OCI-LY3 (cell line): ENCODE data around the gene AGAP1.

Source experiments
- H2AFZ ChIP-seq: fragments of 200-600, 300-600 bp; shearing (Covaris generic); 2 replicates; pipeline ENCODE4 v1.6.0; 2014; ENCODE audit warnings: antibody characterized with exemption, low read depth, low read length
- H3K27ac ChIP-seq: fragments of 200-600, 300-600 bp; sonication (generic); 2 replicates; pipeline ENCODE4 v1.5.1; 2014; ENCODE audit warnings: mild to moderate bottlenecking, low read length, moderate library complexity, mixed read lengths
- H3K27me3 ChIP-seq: fragments of 200-600, 300-600 bp; sonication (generic); 2 replicates; pipeline ENCODE4 v1.6.1; 2014; ENCODE audit warnings: low read depth, low read length, mixed read lengths
- H3K36me3 ChIP-seq: fragments of 200-600, 300-600 bp; sonication (generic); replicated peaks from 2 replicates; pipeline ENCODE3; 2014; ENCODE audit warnings: low read depth, low read length, mixed read lengths
- H3K4me1 ChIP-seq: fragments of 300-600, 200-600 bp; sonication (generic); 2 replicates; pipeline ENCODE4 v1.6.1; 2014; ENCODE audit warnings: low read length, mixed read lengths
- H3K4me2 ChIP-seq: fragments of 200-600, 300-600 bp; sonication (generic); 2 replicates; pipeline ENCODE4 v1.6.1; 2014; ENCODE audit warnings: low read length, mixed read lengths
- H3K4me3 ChIP-seq: fragments of 300-600, 200-600 bp; sonication (generic); 2 replicates; pipeline ENCODE4 v1.5.1; 2014; ENCODE audit warnings: antibody characterized with exemption, mild to moderate bottlenecking, low read length, moderate library complexity
- H3K79me2 ChIP-seq: fragments of 300-600, 200-600 bp; shearing (Covaris generic); 2 replicates; pipeline ENCODE4 v1.6.1; 2014; ENCODE audit warnings: mild to moderate bottlenecking, low read length, mixed read lengths
- H3K9ac ChIP-seq: fragments of 300-600, 200-600 bp; shearing (Covaris generic); 2 replicates; pipeline ENCODE4 v1.6.0; 2014; ENCODE audit warnings: mild to moderate bottlenecking, low read length, moderate library complexity
- H3K9me3 ChIP-seq: fragments of 200-600, 300-600 bp; shearing (Covaris generic); 2 replicates; pipeline ENCODE4 v1.6.1; 2014; ENCODE audit warnings: low read length, mixed read lengths; ENCODE audit not compliant: insufficient read depth
- H4K20me1 ChIP-seq: fragments of 200-600, 300-600 bp; sonication (generic); 2 replicates; pipeline ENCODE4 v1.6.1; 2016; ENCODE audit warnings: low read length, mixed read lengths; ENCODE audit not compliant: insufficient read depth
- CTCF ChIP-seq: fragments of 200-600, 300-600 bp; sonication (generic); IDR thresholded peaks from 2 replicates; pipeline ENCODE4 v1.5.1; 2014; ENCODE audit warnings: antibody characterized with exemption, low read length, low read depth
- EZH2phosphoT487 ChIP-seq: fragments of 200-600 bp; shearing (Covaris generic); IDR thresholded peaks from 2 replicates; pipeline ENCODE4 v1.6.1; 2018; ENCODE audit warnings: antibody characterized with exemption, mixed run types, low read depth

The AGAP1 gene

GRCh38 chr2:235705296-235705695, 211.5 kb downstream of the AGAP1 start:
- Histone ChIP-seq H3K4me2 (no peak overlapping the region), H3K9ac (no peak overlapping the region), H2AFZ (no peak overlapping the region), H3K27me3 (no peaks in the 10 kb centered on the region), H4K20me1 (no peaks in the 10 kb centered on the region), H3K4me3 (no peak overlapping the region), H3K79me2 (no peaks in the 10 kb centered on the region), H3K4me1 (no peaks in the 10 kb centered on the region), H3K36me3 (no peaks in the 10 kb centered on the region), H3K9me3 (no peaks in the 10 kb centered on the region), H3K27ac (no peak overlapping the region)
- TF ChIP-seq CTCF: no peak
- TF ChIP-seq EZH2phosphoT487: no peak

GRCh38 chr2:235706506-235706905, 212.7 kb downstream of the AGAP1 start:
- Histone ChIP-seq H3K9me3 (no peaks in the 10 kb centered on the region), H3K9ac (no peak overlapping the region), H3K36me3 (no peaks in the 10 kb centered on the region), H3K4me2 (no peak overlapping the region), H3K4me3 (no peak overlapping the region), H3K27ac (no peak overlapping the region), H3K4me1 (no peaks in the 10 kb centered on the region), H4K20me1 (no peaks in the 10 kb centered on the region), H3K27me3 (no peaks in the 10 kb centered on the region), H3K79me2 (no peaks in the 10 kb centered on the region), H2AFZ (no peak overlapping the region)
- TF ChIP-seq CTCF (no peak), EZH2phosphoT487 (no peak)

GRCh38 chr2:235707411-235708096, 213.7 kb downstream of the AGAP1 start:
- no peak overlapping the region for H2AFZ ChIP-seq
- H3K36me3 ChIP-seq: no peaks in the 10 kb centered on the region
- H3K79me2 ChIP-seq: no peaks in the 10 kb centered on the region
- H3K4me1 ChIP-seq: no peaks in the 10 kb centered on the region
- H4K20me1 ChIP-seq: no peaks in the 10 kb centered on the region
- H3K4me3 ChIP-seq: no peak overlapping the region
- TF ChIP-seq EZH2phosphoT487 (no peak), CTCF (no peak)
- H3K27ac ChIP-seq: no peak overlapping the region
- H3K4me2 ChIP-seq: no peak overlapping the region
- H3K9ac ChIP-seq: no peak overlapping the region
- H3K27me3 ChIP-seq: no peaks in the 10 kb centered on the region
- no peaks in the 10 kb centered on the region for H3K9me3 ChIP-seq

GRCh38 chr2:235709124-235709813, 215.4 kb downstream of the AGAP1 start:
- TF ChIP-seq EZH2phosphoT487: no peak
- no peak for TF ChIP-seq CTCF
- H3K36me3 ChIP-seq: no peaks in the 10 kb centered on the region
- no peaks in the 10 kb centered on the region for H3K27me3 ChIP-seq
- no peak overlapping the region for H3K4me2 ChIP-seq
- H3K27ac ChIP-seq: no peak overlapping the region
- no peaks in the 10 kb centered on the region for H3K4me1 ChIP-seq
- no peaks in the 10 kb centered on the region for H3K79me2 ChIP-seq
- no peak overlapping the region for H2AFZ ChIP-seq
- no peaks in the 10 kb centered on the region for H4K20me1 ChIP-seq
- H3K9ac ChIP-seq: no peak overlapping the region
- no peak overlapping the region for H3K4me3 ChIP-seq
- H3K9me3 ChIP-seq: no peaks in the 10 kb centered on the region
